Smooth muscle cell (in vitro differentiated cells): ENCODE measurements around the gene COL8A1. TPM values are rescaled to one million over a fixed set of nuclear protein-coding genes. Genes with fewer than 3 reads are reported as not detected.
"Not testable (repeated sequence)": the region's sequence is repeated elsewhere in the genome, so short reads cannot be mapped to it uniquely, and the experiment has no call there.

Experiments used
- DNase-seq: peaks from one replicate; lab custom pipeline; 2025; ENCODE audit not compliant: unreplicated experiment; lab: John Stamatoyannopoulos, UW
- H2AFZ ChIP-seq: fragments of 200-600 bp; sonication (generic); 2 replicates; pipeline ENCODE4 v1.6.0; 2016; ENCODE audit warnings: antibody characterized with exemption, low read depth, mild to moderate bottlenecking
- H3F3A ChIP-seq: fragments of 200-600 bp; sonication (generic); 2 replicates; pipeline ENCODE4 v1.6.0; 2017; ENCODE audit warnings: antibody characterized with exemption, low read depth
- H3K27ac ChIP-seq: fragments of 200-600 bp; sonication (generic); 2 replicates; pipeline ENCODE4 v1.5.1; 2016; ENCODE audit warnings: low read depth, mild to moderate bottlenecking
- H3K27me3 ChIP-seq: fragments of 200-600 bp; sonication (generic); 2 replicates; pipeline ENCODE4 v1.6.1; 2016; ENCODE audit warnings: low read depth, mild to moderate bottlenecking
- H3K36me3 ChIP-seq: fragments of 200-600 bp; sonication (generic); 2 replicates; pipeline ENCODE4 v1.5.1; 2016; ENCODE audit warnings: low read depth
- H3K4me1 ChIP-seq: fragments of 200-600 bp; sonication (generic); 2 replicates; pipeline ENCODE4 v1.5.1; 2016; ENCODE audit warnings: low read depth
- H3K4me2 ChIP-seq: fragments of 200-600 bp; sonication (generic); 2 replicates; pipeline ENCODE4 v1.6.0; 2016; ENCODE audit warnings: mild to moderate bottlenecking
- H3K4me3 ChIP-seq: fragments of 200-600 bp; sonication (generic); 2 replicates; pipeline ENCODE4 v1.5.1; 2016; ENCODE audit warnings: mild to moderate bottlenecking
- H3K79me2 ChIP-seq: fragments of 200-600 bp; sonication (generic); 2 replicates; pipeline ENCODE4 v1.6.0; 2016; ENCODE audit warnings: low read depth, mild to moderate bottlenecking
- H3K9ac ChIP-seq: fragments of 200-600 bp; sonication (generic); 2 replicates; pipeline ENCODE4 v1.6.0; 2016; ENCODE audit warnings: low read depth
- H3K9me3 ChIP-seq: fragments of 200-600 bp; sonication (generic); replicated peaks from 2 replicates; pipeline ENCODE4 v1.5.1; 2016; ENCODE audit warnings: low read depth
- H4K20me1 ChIP-seq: fragments of 200-600 bp; sonication (generic); 2 replicates; pipeline ENCODE4 v1.6.0; 2016; ENCODE audit warnings: low read depth
- CTCF ChIP-seq: fragments of 200-600 bp; sonication (generic); IDR thresholded peaks from 2 replicates; pipeline ENCODE4 v1.5.1; 2017; ENCODE audit warnings: borderline replicate concordance, mild to moderate bottlenecking, antibody characterized with exemption; ENCODE audit not compliant: insufficient read depth, poor library complexity, severe bottlenecking
- WGBS: methylation state at CpG from one replicate; pipeline ENCODE4 v1.1.7; 2016; ENCODE audit warnings: low lambda C conversion rate; 5-methylcytosine and 5-hydroxymethylcytosine counted together
- polyA plus RNA-seq: library from polyadenylated mRNA; unstranded; fragments of >200 nt; fragmentation: Nextera tagmentation; extraction: Ambion mirVana; gene quantifications from 2 replicates; pipeline ENCODE4 v1.2.1, GENCODE V29; 2016
- total RNA-seq: library from RNA; depleted of rRNA; stranded (reverse); fragments of >200 nt; gene quantifications from 2 replicates; pipeline ENCODE4 v1.2.3, GENCODE V29; 2014

COL8A1 gene
- total and polyA plus RNA-seq, 2 experiments from 2014 or later = 7.9 to 8.2 TPM

- no peaks in the 10 kb centered on the region for H3K4me1 ChIP-seq
- no peak for DNase-seq
- H2AFZ ChIP-seq = no peak overlapping the region
- H3K79me2 ChIP-seq = no peaks in the 10 kb centered on the region
- H3K4me3 ChIP-seq = no peak overlapping the region
- H3K4me2 ChIP-seq = no peak overlapping the region
- no peaks in the 10 kb centered on the region for H4K20me1 ChIP-seq
- TF ChIP-seq CTCF = no peak
- 60% methylated on average over 2 of the region's 2 CpGs for WGBS
- no peaks in the 10 kb centered on the region for H3F3A ChIP-seq
- H3K9me3 ChIP-seq = no peaks in the 10 kb centered on the region
- no peaks in the 10 kb centered on the region for H3K27me3 ChIP-seq
- no peaks in the 10 kb centered on the region for H3K36me3 ChIP-seq
- H3K27ac ChIP-seq = no peak overlapping the region
- H3K9ac ChIP-seq = no peak overlapping the region
Measured at GRCh38 chr3:99730870-99731269, 92.5 kb downstream of the COL8A1 start.

GRCh38 chr3:99731499-99731898 is 93.1 kb downstream of the COL8A1 start:
- no peaks in the 10 kb centered on the region for H3K9me3 ChIP-seq
- H3K79me2 ChIP-seq = no peaks in the 10 kb centered on the region
- no peak for DNase-seq
- no peaks in the 10 kb centered on the region for H3K36me3 ChIP-seq
- no peak overlapping the region for H2AFZ ChIP-seq
- H3F3A ChIP-seq = no peaks in the 10 kb centered on the region
- no peaks in the 10 kb centered on the region for H3K27me3 ChIP-seq
- H3K4me2 ChIP-seq = no peak overlapping the region
- no peaks in the 10 kb centered on the region for H4K20me1 ChIP-seq
- no peak overlapping the region for H3K4me3 ChIP-seq
- no peak overlapping the region for H3K9ac ChIP-seq
- TF ChIP-seq CTCF = no peak
- no peaks in the 10 kb centered on the region for H3K4me1 ChIP-seq
- 79% methylated on average over 1 of the region's 1 CpG for WGBS
- H3K27ac ChIP-seq = no peak overlapping the region

GRCh38 chr3:99740371-99740770 is 102.0 kb downstream of the COL8A1 start:
- H3K4me1 ChIP-seq, H3F3A ChIP-seq, H3K4me3 ChIP-seq, H3K36me3 ChIP-seq, H2AFZ ChIP-seq, H3K9ac ChIP-seq, H4K20me1 ChIP-seq, DNase-seq, H3K27ac ChIP-seq, H3K9me3 ChIP-seq, H3K27me3 ChIP-seq, H3K79me2 ChIP-seq, H3K4me2 ChIP-seq: not testable (repeated sequence)
- 98% methylated on average over 2 of the region's 2 CpGs for WGBS

- no peaks in the 10 kb centered on the region for H3F3A ChIP-seq
- H3K79me2 ChIP-seq = no peaks in the 10 kb centered on the region
- no peak overlapping the region for H3K9ac ChIP-seq
- H3K36me3 ChIP-seq = no peaks in the 10 kb centered on the region
- H3K4me1 ChIP-seq = no peaks in the 10 kb centered on the region
- TF ChIP-seq CTCF = no peak
- H2AFZ ChIP-seq = no peak overlapping the region
- H3K27ac ChIP-seq = no peak overlapping the region
- no peak overlapping the region for H3K4me2 ChIP-seq
- DNase-seq = no peak
- H3K4me3 ChIP-seq = no peak overlapping the region
- H4K20me1 ChIP-seq = no peaks in the 10 kb centered on the region
- WGBS = 89% methylated on average over 2 of the region's 2 CpGs
- H3K27me3 ChIP-seq = no peaks in the 10 kb centered on the region
- H3K9me3 ChIP-seq = no peaks in the 10 kb centered on the region
Measured at GRCh38 chr3:99741588-99741987, 103.2 kb downstream of the COL8A1 start.
